Endothelial cell of umbilical vein (primary cell): ENCODE data around the gene MNT. TPM values are rescaled to one million over a fixed set of nuclear protein-coding genes. Genes with fewer than 3 reads are reported as not detected.

Experiments
- BruUV-seq: library from RNA; stranded (reverse); fragments of 400-500 nt; replicated peaks from 2 replicates; lab custom pipeline; 2021; lab: Mats Ljungman, UMichigan
- CTCF ChIA-PET: fragments of 300-600, 350-600 bp; sonication (Branson Sonifier 250); formaldehyde crosslinking; loops from one replicate; lab custom pipeline; 2021; ENCODE audit warnings: antibody characterized with exemption, inconsistent platforms; lab: Charles Lee
- POLR2A ChIA-PET: fragments of 300-600, 350-600 bp; sonication (Branson Sonifier 250); formaldehyde crosslinking; loops from one replicate; lab custom pipeline; 2021; ENCODE audit warnings: antibody characterized with exemption, inconsistent platforms; lab: Charles Lee
- DNase-seq: peaks from one replicate; pipeline ENCODE4 v3.0.0-alpha.2; 2011; ENCODE audit warnings: low read depth, low spot score
- FAIRE-seq: peaks from 2 replicates; lab custom pipeline; 2011; peaks lifted over from hg19 to GRCh38; lab: Jason Lieb, UNC
- H2AFZ ChIP-seq: 2 replicates; pipeline ENCODE4 v1.6.0; 2012; ENCODE audit warnings: low read depth, low read length, control low read depth, inconsistent platforms
- H3K27ac ChIP-seq: 2 replicates; pipeline ENCODE4 v1.5.1; 2011; ENCODE audit warnings: low read depth, mild to moderate bottlenecking, control low read depth, low read length, moderate library complexity; ENCODE audit not compliant: insufficient read depth
- H3K27me3 ChIP-seq, 2 experiments: 2 replicates each; pipeline versions ENCODE4 v1.6.0 to v1.6.1; 2011; ENCODE audit warnings: low read length in 2 of 2, mixed read lengths in 1 of 2; ENCODE audit not compliant: control insufficient read depth in 2 of 2, insufficient read depth in 2 of 2
- H3K36me3 ChIP-seq, 2 experiments: 2 replicates in 1 of 2; 3 replicates in 1 of 2; pipeline ENCODE4 v1.5.1; 2011; ENCODE audit warnings: low read length in 2 of 2, mild to moderate bottlenecking in 1 of 2, moderate library complexity in 1 of 2; ENCODE audit not compliant: control insufficient read depth in 2 of 2, insufficient read depth in 2 of 2; ENCODE audit errors: extremely low read depth in 1 of 2
- H3K4me1 ChIP-seq: 3 replicates; pipeline ENCODE4 v1.5.1; 2011; ENCODE audit warnings: mild to moderate bottlenecking, low read length; ENCODE audit not compliant: control insufficient read depth, insufficient read depth; ENCODE audit errors: extremely low read depth
- H3K4me2 ChIP-seq: 2 replicates; pipeline ENCODE4 v1.6.1; 2011; ENCODE audit warnings: low read length, control low read depth, mixed read lengths; ENCODE audit not compliant: insufficient read depth
- H3K4me3 ChIP-seq, 3 experiments: fragments of 200-600 bp in 1 of 3; sonication (generic), shearing (Covaris generic) in 1 of 3; replicated peaks in 1 of 3; 2 replicates each; pipeline ENCODE4 v1.5.1; 2011 to 2016; ENCODE audit warnings: control low read depth in 3 of 3, low read length in 3 of 3, mild to moderate bottlenecking in 2 of 3, inconsistent platforms in 1 of 3, low read depth in 1 of 3, moderate library complexity in 1 of 3; ENCODE audit not compliant: insufficient read depth in 1 of 3
- H3K79me2 ChIP-seq: 2 replicates; pipeline ENCODE4 v1.6.0; 2012; ENCODE audit warnings: low read length, inconsistent platforms; ENCODE audit not compliant: control insufficient read depth, insufficient read depth
- H3K9ac ChIP-seq: replicated peaks from 2 replicates; pipeline ENCODE3; 2011; ENCODE audit warnings: low read length, control low read depth; ENCODE audit not compliant: insufficient read depth; ENCODE audit errors: extremely low read depth
- H3K9me1 ChIP-seq: replicated peaks from 3 replicates; pipeline ENCODE4 v1.6.0; 2011; ENCODE audit warnings: mild to moderate bottlenecking, low read length; ENCODE audit not compliant: control insufficient read depth, insufficient read depth; ENCODE audit errors: extremely low read depth
- H3K9me3 ChIP-seq: replicated peaks from 2 replicates; pipeline ENCODE4 v1.5.1; 2012; ENCODE audit warnings: low read length, inconsistent platforms; ENCODE audit not compliant: control insufficient read depth, insufficient read depth
- H4K20me1 ChIP-seq: replicated peaks from 2 replicates; pipeline ENCODE3; 2011; ENCODE audit warnings: mild to moderate bottlenecking, low read length; ENCODE audit not compliant: control insufficient read depth, insufficient read depth; ENCODE audit errors: extremely low read depth
- GATA2 ChIP-seq: IDR thresholded peaks from 2 replicates; pipeline ENCODE4 v1.7.0; 2011; ENCODE audit warnings: low read depth, mild to moderate bottlenecking, moderate library complexity, mixed read lengths, low read length; ENCODE audit not compliant: insufficient read length, insufficient read depth
- MYC ChIP-seq: IDR thresholded peaks from one replicate; pipeline ENCODE4 v1.6.1; 2011; ENCODE audit warnings: mild to moderate bottlenecking, low read depth, low read length
- POLR2A ChIP-seq: IDR thresholded peaks from 2 replicates; pipeline ENCODE4 v1.6.1; 2012; ENCODE audit warnings: low read depth, mild to moderate bottlenecking, control low read depth, low read length
- POLR2AphosphoS5 ChIP-seq: IDR thresholded peaks from 2 replicates; pipeline ENCODE4 v1.6.1; 2012; ENCODE audit warnings: low read depth, mild to moderate bottlenecking, control low read depth, low read length, moderate library complexity; ENCODE audit not compliant: insufficient read depth
- dilution Hi-C: fragments of 300-500 bp; cut with MboI; formaldehyde crosslinking; loops from one replicate; pipeline ENCODE4 v1.15.0; 2019; ENCODE audit warnings: low sequenced_read_pairs; ENCODE audit not compliant: extremely low pct_ligation_motif_present
- intact Hi-C: fragments of 100-400 bp; cut with micrococcal nuclease; formaldehyde crosslinking; loops from one replicate; pipeline ENCODE4 v1.10.0; 2022
- polyA plus RNA-seq, 4 experiments: library from polyadenylated mRNA; depleted of rRNA in 3 of 4; stranded (reverse) in 3 of 4; unstranded in 1 of 4; fragments of >200 nt; gene quantifications; 2 replicates each; pipeline versions ENCODE4 v1.2.1 to v1.2.3, GENCODE V29; 2011 to 2012; ENCODE audit warnings: missing spikeins in 1 of 4
- total RNA-seq: library from RNA; stranded (reverse); gene quantifications from 2 replicates; pipeline ENCODE4 v1.2.3, GENCODE V29; 2021
- TF ChIP-seq, protein P1 (sequence below), 2 donors: IDR thresholded peaks; 1 replicate in 1 of 2; 2 replicates in 1 of 2; pipeline ENCODE4 v1.5.1; 2011; ENCODE audit warnings: low read length in 2 of 2, mild to moderate bottlenecking in 2 of 2, moderate library complexity in 2 of 2, control low read depth in 1 of 2, inconsistent platforms in 1 of 2, low read depth in 1 of 2; ENCODE audit not compliant: insufficient read depth in 1 of 2; ENCODE audit errors: extremely low read depth in 1 of 2
- TF ChIP-seq, protein P2 (sequence below): IDR thresholded peaks from 2 replicates; pipeline ENCODE4 v1.6.1; 2011; ENCODE audit not compliant: insufficient read depth, insufficient read length

MNT gene
- total and polyA plus RNA-seq, 2 donors (not counting 3 experiments of a cell fraction or from before 2014, with no cell fraction given): 4.1 to 21.6 TPM

DNA sequence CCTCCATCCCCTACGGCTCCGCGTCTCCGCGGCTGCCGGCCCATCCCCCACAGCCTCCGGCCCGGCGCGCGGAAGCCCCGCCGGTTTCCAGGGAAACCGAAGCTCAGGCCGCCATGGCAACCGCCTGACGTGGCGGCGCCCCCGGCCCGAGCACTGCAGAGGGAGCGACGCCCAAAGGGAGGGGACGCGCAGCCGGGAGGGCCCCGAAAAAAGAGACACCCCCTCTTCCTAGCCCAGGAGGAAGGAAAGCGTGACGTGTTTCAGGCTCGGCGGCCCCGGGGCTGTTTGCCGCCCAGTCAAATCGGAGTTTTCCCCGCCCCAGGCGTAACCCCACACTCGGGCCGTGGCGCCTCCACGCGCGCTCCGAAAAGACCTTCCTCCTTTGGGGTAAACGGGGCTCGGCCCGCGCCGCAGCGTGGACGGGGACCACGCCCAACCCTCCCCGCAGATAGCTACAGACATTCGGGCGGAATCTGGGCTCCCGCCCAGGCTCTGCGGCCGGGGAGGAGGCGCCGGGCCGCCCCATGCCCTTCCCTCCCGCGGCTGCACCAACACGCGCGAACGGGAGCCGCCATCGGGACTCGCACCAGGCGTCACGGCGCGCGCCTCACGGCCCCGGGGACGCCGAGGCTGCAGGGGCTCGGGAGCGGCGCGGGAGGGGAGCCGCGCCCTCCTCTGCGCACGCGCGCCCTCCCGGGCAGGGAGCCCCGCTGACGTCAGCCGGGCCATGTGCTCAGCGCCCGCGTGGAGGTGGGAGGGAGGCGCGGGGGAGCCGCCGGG, 7.5 kb downstream of the MNT start:
- Histone ChIP-seq H4K20me1 (no peaks in the 10 kb centered on the region), H3K9me1 (no peaks in the 10 kb centered on the region), H2AFZ (peak overlapping the region; percentile 5), H3K79me2 (peaks cover 21% of the 10 kb centered on the region), H3K36me3 (no peaks in the 10 kb centered on the region), H3K4me1 (peaks cover 37% of the 10 kb centered on the region), H3K4me3 (peak overlapping the region; percentile 3 to 76 (median 29)), H3K27me3 (no peaks in the 10 kb centered on the region), H3K9me3 (no peaks in the 10 kb centered on the region), H3K27ac (peak overlapping the region; percentile 92), H3K4me2 (peak overlapping the region; percentile 50), H3K9ac (peak overlapping the region; percentile 91)
- dilution Hi-C loops: no loop called here
- TF ChIP-seq POLR2A (peak; percentile 45), POLR2AphosphoS5 (peak; percentile 75), MYC (peak; percentile 95), GATA2 (no peak)
- TF ChIP-seq, protein P1, sequence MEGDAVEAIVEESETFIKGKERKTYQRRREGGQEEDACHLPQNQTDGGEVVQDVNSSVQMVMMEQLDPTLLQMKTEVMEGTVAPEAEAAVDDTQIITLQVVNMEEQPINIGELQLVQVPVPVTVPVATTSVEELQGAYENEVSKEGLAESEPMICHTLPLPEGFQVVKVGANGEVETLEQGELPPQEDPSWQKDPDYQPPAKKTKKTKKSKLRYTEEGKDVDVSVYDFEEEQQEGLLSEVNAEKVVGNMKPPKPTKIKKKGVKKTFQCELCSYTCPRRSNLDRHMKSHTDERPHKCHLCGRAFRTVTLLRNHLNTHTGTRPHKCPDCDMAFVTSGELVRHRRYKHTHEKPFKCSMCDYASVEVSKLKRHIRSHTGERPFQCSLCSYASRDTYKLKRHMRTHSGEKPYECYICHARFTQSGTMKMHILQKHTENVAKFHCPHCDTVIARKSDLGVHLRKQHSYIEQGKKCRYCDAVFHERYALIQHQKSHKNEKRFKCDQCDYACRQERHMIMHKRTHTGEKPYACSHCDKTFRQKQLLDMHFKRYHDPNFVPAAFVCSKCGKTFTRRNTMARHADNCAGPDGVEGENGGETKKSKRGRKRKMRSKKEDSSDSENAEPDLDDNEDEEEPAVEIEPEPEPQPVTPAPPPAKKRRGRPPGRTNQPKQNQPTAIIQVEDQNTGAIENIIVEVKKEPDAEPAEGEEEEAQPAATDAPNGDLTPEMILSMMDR (IDR thresholded peaks at IDR 0.05; ENCODE audit: extremely low read depth in 1 of 2, insufficient read depth in 1 of 2, low read depth in 1 of 2, low read length in 2 of 2): no peak
- TF ChIP-seq, protein P2, sequence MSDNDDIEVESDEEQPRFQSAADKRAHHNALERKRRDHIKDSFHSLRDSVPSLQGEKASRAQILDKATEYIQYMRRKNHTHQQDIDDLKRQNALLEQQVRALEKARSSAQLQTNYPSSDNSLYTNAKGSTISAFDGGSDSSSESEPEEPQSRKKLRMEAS: peak; percentile 90
- ChIA-PET CTCF (interaction anchor here (0.8 to 4.8 kb wide), 7 partner anchors 8 to 23 kb away, joined by 3 to 58 read pairs (median 5); no protein-coding TSS in a partner anchor), POLR2A (interaction anchor here (1.4 kb wide), 1 partner anchor 8 kb away, joined by 10 read pairs; no protein-coding TSS in a partner anchor)
- DNase-seq (peak; percentile 91), FAIRE-seq (no peak)
- intact Hi-C loops: loop anchor here (1.0 to 5.0 kb wide), 2 partner anchors 8 to 676 kb away; partner anchors contain the start of gene MNT
- TSS peak; percentile 64 for BruUV-seq
